ENCODE results near the gene CFAP54. TPM values are rescaled to one million over a fixed set of nuclear protein-coding genes. Genes with fewer than 3 reads are reported as not detected.

CFAP54 gene
- total and polyA plus RNA-seq, 2 experiments from 2014 or later: 0.07 to 0.76 TPM

- H3K4me1 ChIP-seq (ENCODE audit: insufficient read depth): no peaks in the 10 kb centered on the region
- TF ChIP-seq POLR2AphosphoS5 (IDR thresholded peaks at IDR 0.05; ENCODE audit: low read depth): no peak
- no peak for TF ChIP-seq EZH2 (IDR thresholded peaks at IDR 0.05; ENCODE audit: low read depth, unreplicated experiment)
- TF ChIP-seq CREB1 (CRISPR knock-in tag; IDR thresholded peaks at IDR 0.05; ENCODE audit: low read depth): no peak
- no peak for TF ChIP-seq ZNF331 (CRISPR knock-in tag; IDR thresholded peaks at IDR 0.05; ENCODE audit: low read depth)
- Mint-ChIP-seq H3K36me3 (ENCODE audit: low read depth) (no peaks in the 10 kb centered on the region), H3K4me1 (no peaks in the 10 kb centered on the region), H3K4me3 (no peak overlapping the region), H3K9me3 (0 out of 3 replicates have a peak, but pooled peaks cover 4% of the 10 kb centered on the region), H3K27ac (no peak overlapping the region), H3K27me3 (ENCODE audit: insufficient read depth, low read depth, poor library complexity) (peaks cover 2% of the 10 kb centered on the region)
- H3K9me2 ChIP-seq (ENCODE audit: insufficient read depth): no peaks in the 10 kb centered on the region
- no peak overlapping the region for H3K4me3 ChIP-seq
- ATAC-seq (no peak), DNase-seq (ENCODE audit: low spot score) (no peak)
- H2AFZ ChIP-seq: no peak overlapping the region
- H3F3A ChIP-seq (replicated peaks; ENCODE audit: low read depth): no peaks in the 10 kb centered on the region
- no peaks in the 10 kb centered on the region for H3K27me3 ChIP-seq (ENCODE audit: insufficient read depth)
- H3K27ac ChIP-seq (ENCODE audit: low read depth): no peak overlapping the region
- no peaks in the 10 kb centered on the region for H3K79me2 ChIP-seq (replicated peaks; ENCODE audit: insufficient read depth)
- no peak overlapping the region for H3K4me2 ChIP-seq
- H3K36me3 ChIP-seq (ENCODE audit: insufficient read depth): no peaks in the 10 kb centered on the region
- H4K20me1 ChIP-seq (replicated peaks; ENCODE audit: insufficient read depth): no peaks in the 10 kb centered on the region
These were observed 281.1 kb downstream of the CFAP54 start for GRCh38 chr12:96770219-96771102.

DNA sequence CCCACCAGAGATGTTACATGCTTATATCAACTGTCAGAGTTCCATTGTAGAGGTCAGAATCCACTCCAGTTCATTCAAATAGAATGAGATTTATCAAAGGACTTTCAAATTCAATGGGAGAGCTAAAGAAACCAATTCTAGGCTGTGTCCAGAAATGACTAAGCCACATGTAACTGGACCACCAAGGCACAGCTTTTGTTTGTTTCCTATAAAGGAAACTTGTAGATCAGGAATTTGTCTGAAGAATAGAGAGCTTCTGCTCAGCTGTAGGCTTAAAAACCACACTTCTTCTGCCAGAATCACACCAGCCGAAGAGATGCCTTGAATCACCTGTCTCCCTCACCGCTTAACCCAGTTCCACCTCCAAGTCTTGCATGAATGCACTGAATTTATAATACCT lies 283.7 kb downstream of the CFAP54 start:
- Mint-ChIP-seq H3K4me1 (no peaks in the 10 kb centered on the region), H3K27me3 (ENCODE audit: insufficient read depth, low read depth, poor library complexity) (peaks cover 2% of the 10 kb centered on the region), H3K4me3 (no peak overlapping the region), H3K27ac (no peak overlapping the region), H3K9me3 (0 out of 3 replicates have a peak, but pooled peaks cover 4% of the 10 kb centered on the region), H3K36me3 (ENCODE audit: low read depth) (no peaks in the 10 kb centered on the region)
- Histone ChIP-seq H3F3A (replicated peaks; ENCODE audit: low read depth) (no peaks in the 10 kb centered on the region), H3K4me3 (no peak overlapping the region), H3K4me2 (no peak overlapping the region), H3K27me3 (ENCODE audit: insufficient read depth) (no peaks in the 10 kb centered on the region), H3K36me3 (ENCODE audit: insufficient read depth) (no peaks in the 10 kb centered on the region), H3K9me2 (ENCODE audit: insufficient read depth) (no peaks in the 10 kb centered on the region), H3K4me1 (ENCODE audit: insufficient read depth) (no peaks in the 10 kb centered on the region), H3K79me2 (replicated peaks; ENCODE audit: insufficient read depth) (no peaks in the 10 kb centered on the region), H3K27ac (ENCODE audit: low read depth) (no peak overlapping the region), H2AFZ (no peak overlapping the region), H4K20me1 (replicated peaks; ENCODE audit: insufficient read depth) (no peaks in the 10 kb centered on the region)
- ATAC-seq: no peak
- DNase-seq (ENCODE audit: low spot score): no peak
- TF ChIP-seq CREB1 (CRISPR knock-in tag; IDR thresholded peaks at IDR 0.05; ENCODE audit: low read depth) (no peak), REST (IDR thresholded peaks at IDR 0.05; ENCODE audit: unreplicated experiment) (no peak), NANOG (IDR thresholded peaks at IDR 0.05; ENCODE audit: borderline replicate concordance) (no peak), POLR2AphosphoS5 (IDR thresholded peaks at IDR 0.05; ENCODE audit: low read depth) (no peak), EZH2phosphoT487 (IDR thresholded peaks at IDR 0.05; ENCODE audit: unreplicated experiment) (no peak), ETS1 (IDR thresholded peaks at IDR 0.05) (no peak), ZNF331 (CRISPR knock-in tag; IDR thresholded peaks at IDR 0.05; ENCODE audit: low read depth) (no peak), EZH2 (IDR thresholded peaks at IDR 0.05; ENCODE audit: low read depth, unreplicated experiment) (no peak), STAT1 (IDR thresholded peaks at IDR 0.05; ENCODE audit: unreplicated experiment) (no peak), JUNB (IDR thresholded peaks at IDR 0.05; ENCODE audit: unreplicated experiment) (no peak)
- TF ChIP-seq, protein P1, sequence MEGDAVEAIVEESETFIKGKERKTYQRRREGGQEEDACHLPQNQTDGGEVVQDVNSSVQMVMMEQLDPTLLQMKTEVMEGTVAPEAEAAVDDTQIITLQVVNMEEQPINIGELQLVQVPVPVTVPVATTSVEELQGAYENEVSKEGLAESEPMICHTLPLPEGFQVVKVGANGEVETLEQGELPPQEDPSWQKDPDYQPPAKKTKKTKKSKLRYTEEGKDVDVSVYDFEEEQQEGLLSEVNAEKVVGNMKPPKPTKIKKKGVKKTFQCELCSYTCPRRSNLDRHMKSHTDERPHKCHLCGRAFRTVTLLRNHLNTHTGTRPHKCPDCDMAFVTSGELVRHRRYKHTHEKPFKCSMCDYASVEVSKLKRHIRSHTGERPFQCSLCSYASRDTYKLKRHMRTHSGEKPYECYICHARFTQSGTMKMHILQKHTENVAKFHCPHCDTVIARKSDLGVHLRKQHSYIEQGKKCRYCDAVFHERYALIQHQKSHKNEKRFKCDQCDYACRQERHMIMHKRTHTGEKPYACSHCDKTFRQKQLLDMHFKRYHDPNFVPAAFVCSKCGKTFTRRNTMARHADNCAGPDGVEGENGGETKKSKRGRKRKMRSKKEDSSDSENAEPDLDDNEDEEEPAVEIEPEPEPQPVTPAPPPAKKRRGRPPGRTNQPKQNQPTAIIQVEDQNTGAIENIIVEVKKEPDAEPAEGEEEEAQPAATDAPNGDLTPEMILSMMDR (conservative IDR thresholded peaks at IDR 0.05; ENCODE audit: low read depth in 2 of 2): no peak
